PC-3 (cell line): Measurements from ENCODE around the gene PAX5.
A peak's percentile ranks its signal among the peaks of the same experiment; 100 is the strongest.

Experiments used
- EZH2 ChIP-seq: fragments of 300-600 bp; sonication (generic); IDR thresholded peaks from one replicate; pipeline ENCODE4 v1.6.1; 2017; ENCODE audit warnings: antibody characterized with exemption, mild to moderate bottlenecking, low read length; ENCODE audit not compliant: unreplicated experiment
- EZH2phosphoT487 ChIP-seq: fragments of 300-600 bp; sonication (generic); IDR thresholded peaks from 2 replicates; pipeline ENCODE4 v1.6.1; 2018; ENCODE audit warnings: mild to moderate bottlenecking, antibody characterized with exemption, low read length, borderline replicate concordance
- TF ChIP-seq, protein P1 (sequence below): fragments of 300-600 bp; sonication (generic); conservative IDR thresholded peaks from 2 replicates; pipeline ENCODE4 v1.5.1; 2017; ENCODE audit warnings: antibody characterized with exemption, low read depth, mild to moderate bottlenecking, low read length

- TF ChIP-seq, protein P1, sequence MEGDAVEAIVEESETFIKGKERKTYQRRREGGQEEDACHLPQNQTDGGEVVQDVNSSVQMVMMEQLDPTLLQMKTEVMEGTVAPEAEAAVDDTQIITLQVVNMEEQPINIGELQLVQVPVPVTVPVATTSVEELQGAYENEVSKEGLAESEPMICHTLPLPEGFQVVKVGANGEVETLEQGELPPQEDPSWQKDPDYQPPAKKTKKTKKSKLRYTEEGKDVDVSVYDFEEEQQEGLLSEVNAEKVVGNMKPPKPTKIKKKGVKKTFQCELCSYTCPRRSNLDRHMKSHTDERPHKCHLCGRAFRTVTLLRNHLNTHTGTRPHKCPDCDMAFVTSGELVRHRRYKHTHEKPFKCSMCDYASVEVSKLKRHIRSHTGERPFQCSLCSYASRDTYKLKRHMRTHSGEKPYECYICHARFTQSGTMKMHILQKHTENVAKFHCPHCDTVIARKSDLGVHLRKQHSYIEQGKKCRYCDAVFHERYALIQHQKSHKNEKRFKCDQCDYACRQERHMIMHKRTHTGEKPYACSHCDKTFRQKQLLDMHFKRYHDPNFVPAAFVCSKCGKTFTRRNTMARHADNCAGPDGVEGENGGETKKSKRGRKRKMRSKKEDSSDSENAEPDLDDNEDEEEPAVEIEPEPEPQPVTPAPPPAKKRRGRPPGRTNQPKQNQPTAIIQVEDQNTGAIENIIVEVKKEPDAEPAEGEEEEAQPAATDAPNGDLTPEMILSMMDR: peak; percentile 37
- no peak for TF ChIP-seq EZH2phosphoT487
- no peak for TF ChIP-seq EZH2
These were observed 120.5 kb downstream of the PAX5 start for GRCh38 chr9:36913393-36914211.
